Stimulated activated CD4-positive, alpha-beta T cell treated with anti-CD3 and anti-CD28 coated beads, Interleukin-2, amount 100 ng/mL, for 24 hours (primary cell): ENCODE data around the gene TMEM51.

Experiments used
- DNase-seq, 2 donors: peaks; one replicate each; pipeline ENCODE4 v3.0.0-alpha.2; 2020

Gene TMEM51

GRCh38 chr1:15197591-15198447 lies 44.3 kb downstream of the TMEM51 start:
- no peak for DNase-seq

- no peak for DNase-seq
Observed at GRCh38 chr1:15198684-15199083, 45.1 kb downstream of the TMEM51 start.

- no peak for DNase-seq
Observed at GRCh38 chr1:15201221-15201620, 47.7 kb downstream of the TMEM51 start.

GRCh38 chr1:15201849-15202551 lies 48.5 kb downstream of the TMEM51 start:
- DNase-seq, result no peak

GRCh38 chr1:15204931-15205330 lies 51.4 kb downstream of the TMEM51 start:
- no peak for DNase-seq

GRCh38 chr1:15205586-15206346 lies 52.2 kb downstream of the TMEM51 start:
- no peak for DNase-seq

GRCh38 chr1:15206418-15207030 lies 53.0 kb downstream of the TMEM51 start:
- DNase-seq, result no peak

- no peak for DNase-seq
Observed at GRCh38 chr1:15207031-15207828, 53.7 kb downstream of the TMEM51 start.

GRCh38 chr1:15207829-15208429 lies 54.4 kb downstream of the TMEM51 start:
- DNase-seq, result no peak

GRCh38 chr1:15210651-15211375 lies 57.3 kb downstream of the TMEM51 start:
- no peak for DNase-seq

GRCh38 chr1:15211424-15211823 lies 57.9 kb downstream of the TMEM51 start:
- no peak for DNase-seq

- DNase-seq, result no peak
Observed at GRCh38 chr1:15212216-15212953, 58.8 kb downstream of the TMEM51 start.

- DNase-seq, result no peak
Observed at GRCh38 chr1:15212954-15213291, 59.4 kb downstream of the TMEM51 start.

GRCh38 chr1:15213341-15213821 lies 59.8 kb downstream of the TMEM51 start:
- DNase-seq, result no peak

GRCh38 chr1:15214527-15214926 lies 61.0 kb downstream of the TMEM51 start:
- DNase-seq, result no peak

- DNase-seq, result no peak
Observed at GRCh38 chr1:15215116-15215515, 61.6 kb downstream of the TMEM51 start.

- no peak for DNase-seq
Observed at GRCh38 chr1:15217654-15218053, 64.1 kb downstream of the TMEM51 start.

GRCh38 chr1:15218287-15219279 lies 65.0 kb downstream of the TMEM51 start:
- no peak for DNase-seq
